ENCODE data around the gene CXCR4.

The CXCR4 gene

GRCh38 chr2:136069773-136070172, 48.2 kb downstream of the CXCR4 start:
- FAIRE-seq, result no peak

GRCh38 chr2:136068581-136069227, 49.2 kb downstream of the CXCR4 start:
- no peak for FAIRE-seq

- FAIRE-seq, result no peak
Measured at GRCh38 chr2:136067897-136068580, 49.9 kb downstream of the CXCR4 start.

- no peak for FAIRE-seq
Measured at GRCh38 chr2:136067459-136067858, 50.5 kb downstream of the CXCR4 start.

- FAIRE-seq, result no peak
Measured at GRCh38 chr2:136065907-136066306, 52.0 kb downstream of the CXCR4 start.

GRCh38 chr2:136065384-136065783, 52.6 kb downstream of the CXCR4 start:
- no peak for FAIRE-seq

Measured in G401.6 (cell line).